Endothelial cell of umbilical vein (primary cell): ENCODE results near the gene INHBE.

Source experiments
- CTCF ChIP-seq, 2 donors: IDR thresholded peaks; 1 replicate in 1 of 2; 2 replicates in 1 of 2; pipeline ENCODE4 v1.5.1; 2011; ENCODE audit warnings: low read length in 2 of 2, mild to moderate bottlenecking in 2 of 2, moderate library complexity in 2 of 2, control low read depth in 1 of 2, inconsistent platforms in 1 of 2, low read depth in 1 of 2; ENCODE audit not compliant: insufficient read depth in 1 of 2; ENCODE audit errors: extremely low read depth in 1 of 2
- EZH2 ChIP-seq: IDR thresholded peaks from 2 replicates; pipeline ENCODE4 v1.6.1; 2012; ENCODE audit warnings: borderline replicate concordance, low read depth, mild to moderate bottlenecking, moderate library complexity, low read length, inconsistent platforms; ENCODE audit not compliant: severe bottlenecking
- FOS ChIP-seq: IDR thresholded peaks from 2 replicates; pipeline ENCODE4 v1.6.1; 2011; ENCODE audit warnings: mild to moderate bottlenecking, low read length, moderate library complexity, borderline replicate concordance; ENCODE audit not compliant: insufficient read depth
- JUN ChIP-seq: IDR thresholded peaks from 2 replicates; pipeline ENCODE4 v1.6.1; 2011; ENCODE audit warnings: borderline replicate concordance, low read depth; ENCODE audit not compliant: insufficient read length, insufficient read depth
- MAX ChIP-seq: IDR thresholded peaks from 2 replicates; pipeline ENCODE4 v1.6.1; 2011; ENCODE audit not compliant: insufficient read depth, insufficient read length
- POLR2A ChIP-seq: IDR thresholded peaks from 2 replicates; pipeline ENCODE4 v1.6.1; 2012; ENCODE audit warnings: low read depth, mild to moderate bottlenecking, control low read depth, low read length

GRCh38 chr12:57454213-57454565 lies 918 bp upstream of the INHBE start:
- TF ChIP-seq CTCF (IDR thresholded peaks at IDR 0.05; ENCODE audit: extremely low read depth in 1 of 2, insufficient read depth in 1 of 2, low read depth in 1 of 2, low read length in 2 of 2) = no peak
- TF ChIP-seq POLR2A = no peak
- TF ChIP-seq MAX = no peak
- TF ChIP-seq EZH2 = no peak
- TF ChIP-seq JUN = no peak
- no peak for TF ChIP-seq FOS
